Gastroesophageal sphincter (tissue), 4 donors: ENCODE measurements around the gene RSF1. TPM values are rescaled to one million over a fixed set of nuclear protein-coding genes. Genes with fewer than 3 reads are reported as not detected.
"Not testable (repeated sequence)": the region's sequence is repeated elsewhere in the genome, so short reads cannot be mapped to it uniquely, and the experiment has no call there.

ENCODE experiments used
- ATAC-seq: fragments of 150-250 bp; one replicate; pipeline ENCODE4 v1.9.1; 2016; ENCODE audit warnings: mild to moderate bottlenecking, moderate library complexity
- H3K27ac ChIP-seq, 4 donors: fragments of 200-600 bp; sonication (generic) in 3 of 4; 1 replicate in 3 of 4; 2 replicates in 1 of 4; pipeline ENCODE4 v1.5.1; 2016 to 2019
- H3K27me3 ChIP-seq: fragments of 200-600 bp; sonication (generic); one replicate; pipeline ENCODE4 v1.5.1; 2019
- H3K36me3 ChIP-seq, 2 donors: fragments of 200-600 bp; sonication (generic); one replicate each; pipeline ENCODE4 v1.5.1; 2019; ENCODE audit warnings: control low read depth in 1 of 2
- H3K4me1 ChIP-seq, 3 donors: fragments of 200-600 bp; sonication (generic); 1 replicate in 2 of 3; 2 replicates in 1 of 3; pipeline ENCODE4 v1.5.1; 2016 to 2019; ENCODE audit warnings: control low read depth in 2 of 3
- H3K4me3 ChIP-seq, 2 donors: fragments of 200-600 bp; sonication (generic); one replicate each; pipeline ENCODE4 v1.5.1; 2019; ENCODE audit warnings: mild to moderate bottlenecking in 1 of 2, moderate library complexity in 1 of 2
- H3K9me3 ChIP-seq, 3 donors: fragments of 200-600 bp; sonication (generic); one replicate each; pipeline ENCODE4 v1.5.1; 2017 to 2019; ENCODE audit warnings: control low read depth in 2 of 3
- EP300 ChIP-seq: sonication (generic); formaldehyde crosslinking; IDR thresholded peaks from one replicate; pipeline ENCODE4 v1.6.1; 2017; ENCODE audit warnings: antibody characterized with exemption, mild to moderate bottlenecking
- POLR2A ChIP-seq, 2 donors: fragments of 450-650 bp; IDR thresholded peaks; one replicate each; pipeline ENCODE4 v1.6.1; 2017; ENCODE audit warnings: antibody characterized with exemption in 2 of 2, mild to moderate bottlenecking in 2 of 2, moderate library complexity in 1 of 2
- POLR2AphosphoS5 ChIP-seq: sonication (generic); formaldehyde crosslinking; IDR thresholded peaks from one replicate; pipeline ENCODE4 v1.6.1; 2017; ENCODE audit warnings: antibody characterized with exemption
- WGBS, 2 donors: methylation state at CpG; one replicate each; pipeline ENCODE4 v1.1.5; 2018; ENCODE audit warnings: low coverage in 1 of 2; 5-methylcytosine and 5-hydroxymethylcytosine counted together
- total RNA-seq, 4 donors: library from RNA; depleted of rRNA; stranded (reverse); fragments of >200 nt; gene quantifications; one replicate each; pipeline ENCODE4 v1.1.0, GENCODE V29; 2016
- TF ChIP-seq, protein P1 (sequence below), 4 experiments: fragments of 200-600 bp in 2 of 4; fragments of 450-650 bp in 2 of 4; sonication (generic) in 1 of 4; IDR thresholded peaks; one replicate each; pipeline ENCODE4 v1.5.1; 2017 to 2019; ENCODE audit warnings: antibody characterized with exemption in 4 of 4, mild to moderate bottlenecking in 2 of 4, moderate library complexity in 2 of 4

The RSF1 gene
- total RNA-seq, 4 donors from 2014 or later = 63.9 to 99.1 (median 80.8) TPM

DNA sequence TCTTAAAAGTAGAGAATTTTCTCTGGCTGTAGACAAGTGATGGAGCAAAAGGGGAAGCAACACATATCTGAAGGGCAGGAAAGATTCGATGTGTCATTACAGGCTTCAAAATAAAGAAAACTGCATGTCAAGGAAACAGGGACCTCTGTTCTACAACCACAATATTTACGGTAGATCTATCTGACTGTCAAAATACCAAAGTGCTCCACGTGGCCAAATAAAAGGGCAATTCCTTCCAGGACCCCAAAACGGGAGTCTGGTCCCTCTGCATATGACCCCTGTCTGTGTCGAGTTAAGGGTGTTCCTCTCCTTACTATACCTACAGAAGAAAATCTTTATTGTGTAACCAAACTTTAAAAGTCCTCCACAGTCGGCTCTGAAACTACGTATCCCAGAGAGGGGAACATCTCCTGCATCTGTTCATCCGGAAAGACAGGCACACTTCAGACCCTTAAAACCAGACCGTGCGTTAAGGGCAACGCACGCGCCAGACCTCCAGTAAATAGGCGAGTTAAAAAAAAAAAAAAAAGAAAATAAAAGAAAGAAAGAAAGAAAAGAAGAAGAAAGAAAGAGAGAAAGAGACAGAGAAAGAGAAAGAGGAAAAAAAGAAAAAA is 183.7 kb downstream of the RSF1 start:
- no peak for ATAC-seq
- WGBS, 2 donors = 4 to 8% methylated on average over 6 to 8 of the region's 14 CpGs
- Histone ChIP-seq H3K27me3 (no peaks in the 10 kb centered on the region), H3K36me3 (no peaks in the 10 kb centered on the region), H3K9me3 (no peaks in the 10 kb centered on the region), H3K4me1 (peaks cover 3 to 43% (median 14%) of the 10 kb centered on the region in 3 donors), H3K27ac (peak overlapping the region in 2 of 4 donors; percentile 83 to 84), H3K4me3 (peak overlapping the region; percentile 47 to 93)
- no peak for TF ChIP-seq EP300
- TF ChIP-seq, protein P1, sequence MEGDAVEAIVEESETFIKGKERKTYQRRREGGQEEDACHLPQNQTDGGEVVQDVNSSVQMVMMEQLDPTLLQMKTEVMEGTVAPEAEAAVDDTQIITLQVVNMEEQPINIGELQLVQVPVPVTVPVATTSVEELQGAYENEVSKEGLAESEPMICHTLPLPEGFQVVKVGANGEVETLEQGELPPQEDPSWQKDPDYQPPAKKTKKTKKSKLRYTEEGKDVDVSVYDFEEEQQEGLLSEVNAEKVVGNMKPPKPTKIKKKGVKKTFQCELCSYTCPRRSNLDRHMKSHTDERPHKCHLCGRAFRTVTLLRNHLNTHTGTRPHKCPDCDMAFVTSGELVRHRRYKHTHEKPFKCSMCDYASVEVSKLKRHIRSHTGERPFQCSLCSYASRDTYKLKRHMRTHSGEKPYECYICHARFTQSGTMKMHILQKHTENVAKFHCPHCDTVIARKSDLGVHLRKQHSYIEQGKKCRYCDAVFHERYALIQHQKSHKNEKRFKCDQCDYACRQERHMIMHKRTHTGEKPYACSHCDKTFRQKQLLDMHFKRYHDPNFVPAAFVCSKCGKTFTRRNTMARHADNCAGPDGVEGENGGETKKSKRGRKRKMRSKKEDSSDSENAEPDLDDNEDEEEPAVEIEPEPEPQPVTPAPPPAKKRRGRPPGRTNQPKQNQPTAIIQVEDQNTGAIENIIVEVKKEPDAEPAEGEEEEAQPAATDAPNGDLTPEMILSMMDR (IDR thresholded peaks at IDR 0.05) = no peak
- no peak for TF ChIP-seq POLR2A (IDR thresholded peaks at IDR 0.05)
- no peak for TF ChIP-seq POLR2AphosphoS5

DNA sequence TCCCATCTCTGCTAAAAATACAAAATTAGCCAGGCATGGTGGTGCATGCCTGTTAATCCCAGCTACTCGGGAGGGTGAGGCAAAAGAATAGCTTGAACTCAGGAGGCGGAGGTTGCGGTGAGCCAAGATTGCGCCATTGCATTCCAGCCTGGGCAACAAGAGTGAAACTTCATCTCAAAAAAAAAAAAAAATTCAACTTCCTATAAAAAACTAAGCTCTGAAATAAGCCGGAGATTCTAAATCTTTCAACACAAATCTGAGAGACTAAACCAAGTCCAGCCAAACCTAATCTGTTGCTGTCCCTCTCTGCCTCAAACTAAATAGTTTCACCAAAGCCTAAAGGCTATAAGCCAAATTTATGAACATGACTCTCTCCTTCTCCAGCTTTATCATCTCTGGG is 186.6 kb downstream of the RSF1 start:
- ATAC-seq, H3K36me3 ChIP-seq, H3K27me3 ChIP-seq, H3K4me3 ChIP-seq, H3K27ac ChIP-seq, H3K9me3 ChIP-seq: not testable (repeated sequence)
- H3K4me1 ChIP-seq = peaks cover 3 to 43% (median 14%) of the 10 kb centered on the region in 3 donors
- WGBS, 2 donors = 78 to 94% methylated on average over 5 of the region's 5 CpGs

DNA sequence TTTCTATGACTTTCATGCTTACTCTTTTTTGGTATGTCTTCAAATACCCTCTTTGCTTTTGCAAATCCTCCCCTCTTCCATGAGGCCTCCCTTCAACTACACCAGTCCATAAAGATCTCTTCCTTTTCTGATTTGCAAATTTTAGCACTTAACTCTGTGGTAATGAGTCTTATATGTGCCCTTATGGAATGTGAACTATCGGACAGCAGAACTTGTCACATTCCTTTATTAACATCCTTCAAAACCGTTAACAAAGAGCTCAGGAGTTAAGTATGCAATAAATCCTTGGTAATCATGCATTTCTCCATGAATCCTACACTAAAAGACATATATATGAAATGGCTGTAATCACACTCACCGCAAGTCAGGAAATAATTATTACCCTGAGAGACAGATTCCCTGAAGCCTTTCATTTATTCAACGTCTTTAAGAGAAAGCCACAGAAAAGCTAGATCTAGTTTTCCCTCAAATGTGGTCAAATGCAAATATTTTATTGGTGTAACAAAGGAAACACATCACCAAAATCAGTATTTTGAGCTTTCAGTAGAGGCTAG is 190.3 kb downstream of the RSF1 start:
- peaks cover 0 to 21% (median 0%) of the 10 kb centered on the region in 3 donors for H3K4me1 ChIP-seq
- H3K36me3 ChIP-seq = peaks cover 0 to 42% of the 10 kb centered on the region in 2 donors
- no peaks in the 10 kb centered on the region for H3K27me3 ChIP-seq
- no peak overlapping the region for H3K4me3 ChIP-seq
- no peak for TF ChIP-seq POLR2A (IDR thresholded peaks at IDR 0.05)
- TF ChIP-seq, protein P1 (IDR thresholded peaks at IDR 0.05) = no peak
- no peak for TF ChIP-seq POLR2AphosphoS5
- TF ChIP-seq EP300 = no peak
- no peak for ATAC-seq
- 65 to 76% methylated on average over 4 of the region's 4 CpGs for WGBS, 2 donors
- no peaks in the 10 kb centered on the region for H3K9me3 ChIP-seq
- no peak overlapping the region for H3K27ac ChIP-seq

DNA sequence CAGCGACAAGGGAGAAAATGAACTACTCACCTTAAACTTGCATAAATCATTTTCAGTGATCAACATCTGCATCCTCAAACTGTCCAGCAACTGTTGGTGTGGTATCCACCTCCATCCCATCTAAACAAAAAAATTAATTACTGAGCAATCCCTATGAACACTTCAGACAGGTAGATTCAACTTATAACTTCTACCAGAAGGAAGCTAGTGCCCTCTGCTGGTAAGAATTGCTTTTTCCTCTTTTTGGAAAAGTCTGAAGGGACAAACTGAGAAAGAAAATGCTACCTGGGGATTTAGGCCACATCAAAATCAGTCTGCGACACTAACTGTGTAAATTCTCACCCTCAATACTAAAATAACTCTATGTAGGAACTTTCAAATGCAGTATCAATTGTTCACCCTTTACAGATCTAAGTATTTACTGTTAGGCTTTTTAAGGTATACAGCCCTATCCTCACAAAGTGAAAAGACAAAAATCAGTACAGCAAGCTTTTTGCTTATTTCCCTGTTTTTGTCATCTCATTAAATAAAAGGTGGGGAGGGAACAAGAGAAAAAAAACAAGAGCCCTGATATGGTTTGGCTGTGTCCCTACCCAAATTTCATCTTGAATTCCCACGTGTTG is 200.8 kb downstream of the RSF1 start:
- Histone ChIP-seq H3K36me3 (peaks cover 5 to 98% of the 10 kb centered on the region in 2 donors), H3K27ac (no peak overlapping the region), H3K27me3 (no peaks in the 10 kb centered on the region), H3K4me3 (no peak overlapping the region), H3K4me1 (no peaks in the 10 kb centered on the region), H3K9me3 (no peaks in the 10 kb centered on the region)
- 79 to 80% methylated on average over 3 of the region's 3 CpGs for WGBS, 2 donors
- no peak for ATAC-seq
- TF ChIP-seq POLR2A (IDR thresholded peaks at IDR 0.05) (no peak), POLR2AphosphoS5 (no peak), EP300 (no peak)
- TF ChIP-seq, protein P1 (IDR thresholded peaks at IDR 0.05) = peak; percentile 44 to 68 (median 51)

DNA sequence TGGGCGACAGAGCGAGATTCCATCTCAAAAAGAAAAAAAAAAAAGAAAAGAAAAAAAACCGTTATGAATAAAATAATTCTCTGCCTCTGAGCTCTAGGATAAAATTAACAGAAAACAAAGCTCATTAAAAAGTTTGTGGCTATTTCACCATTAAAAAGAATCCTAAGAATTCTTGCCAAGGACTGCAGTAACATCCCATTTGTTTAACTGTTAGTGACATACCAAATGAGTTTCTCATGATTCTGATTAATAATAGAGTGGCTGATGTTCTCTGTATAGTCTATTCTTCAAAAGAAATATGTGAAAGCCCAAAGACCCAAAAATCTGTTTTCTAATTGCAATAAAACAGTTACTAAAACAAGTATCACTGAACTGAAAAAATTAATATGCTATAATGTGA is 202.6 kb downstream of the RSF1 start:
- peaks cover 5 to 96% of the 10 kb centered on the region in 2 donors for H3K36me3 ChIP-seq
- WGBS, 2 donors = 48 to 65% methylated on average over 2 to 3 of the region's 3 CpGs

More for the DNA sequence above, 202.6 kb downstream of the RSF1 start:
- TF ChIP-seq, protein P1 (IDR thresholded peaks at IDR 0.05) = no peak
- TF ChIP-seq EP300 (no peak), POLR2AphosphoS5 (no peak), POLR2A (IDR thresholded peaks at IDR 0.05) (no peak)
- Histone ChIP-seq H3K27ac (no peak overlapping the region), H3K4me3 (no peak overlapping the region), H3K4me1 (no peaks in the 10 kb centered on the region), H3K9me3 (no peaks in the 10 kb centered on the region), H3K27me3 (no peaks in the 10 kb centered on the region)
- ATAC-seq = no peak
